ENCODE measurements around the gene STRC.

- TF ChIP-seq CTCF (IDR thresholded peaks at IDR 0.05; ENCODE audit: insufficient read depth, low read length, poor library complexity, severe bottlenecking) (no peak), EZH2phosphoT487 (conservative IDR thresholded peaks at IDR 0.05; ENCODE audit: low read length) (no peak)
Measured at GRCh38 chr15:43552986-43553385, 65.6 kb downstream of the STRC start.
